Right lobe of liver (tissue), 4 donors: ENCODE data around the gene KRTDAP.

Experiments
- CTCF ChIP-seq, 4 donors: fragments of 200-600 bp in 3 of 4; fragments of 450-650 bp in 1 of 4; IDR thresholded peaks; one replicate each; pipeline versions ENCODE4 v1.5.1 to v1.8.0; 2016 to 2022; ENCODE audit warnings: antibody characterized with exemption in 4 of 4, mild to moderate bottlenecking in 2 of 4
- POLR2A ChIP-seq: fragments of 450-650 bp; IDR thresholded peaks from one replicate; pipeline ENCODE4 v1.6.1; 2017; ENCODE audit warnings: antibody characterized with exemption, mild to moderate bottlenecking
- donor health status: DM: no; HTN: no; CAD: no.
- donor health status: DM: no; HTN: no; CAD: no.
- donor health status: DM: no; HTN: yes; CAD: no.

DNA sequence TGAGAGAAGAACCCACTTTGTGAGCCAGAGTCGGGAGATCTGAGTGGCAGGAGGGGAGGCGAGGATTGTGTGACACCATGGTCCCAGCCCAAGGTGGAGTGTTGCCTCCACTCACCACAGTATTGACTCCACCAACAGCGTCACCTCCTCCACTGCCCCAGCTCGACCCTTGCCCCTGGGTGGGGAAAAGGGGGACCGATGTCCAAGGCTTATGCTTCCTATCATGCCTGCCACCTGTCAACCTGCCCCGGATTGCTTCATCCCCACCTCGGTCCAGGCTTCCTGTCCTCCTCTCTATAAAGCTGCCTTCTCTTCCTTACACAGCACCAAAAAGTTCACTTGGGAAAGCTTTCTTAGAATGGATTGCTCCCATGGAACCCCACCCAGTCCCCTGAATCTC lies 15.7 kb upstream of the KRTDAP start:
- TF ChIP-seq CTCF (IDR thresholded peaks at IDR 0.05) = no peak
- TF ChIP-seq POLR2A = no peak
